ENCODE measurements around the gene N4BP2L2. TPM values are rescaled to one million over a fixed set of nuclear protein-coding genes. Genes with fewer than 3 reads are reported as not detected.
A peak's percentile ranks its signal among the peaks of the same experiment; 100 is the strongest.

N4BP2L2 gene
- total and polyA plus RNA-seq, 2 experiments from 2014 or later = 70.1 to 89.4 TPM

- TF ChIP-seq EZH2 (IDR thresholded peaks at IDR 0.05; ENCODE audit: insufficient read depth, poor library complexity, severe bottlenecking) (no peak), EZH2phosphoT487 (IDR thresholded peaks at IDR 0.05; ENCODE audit: insufficient read depth, low read depth) (no peak)
- no peak overlapping the region for H3K4me2 ChIP-seq (ENCODE audit: unreplicated experiment)
- H4K20me1 ChIP-seq (ENCODE audit: insufficient read depth) = no peaks in the 10 kb centered on the region
These were observed 118.7 kb downstream of the N4BP2L2 start for GRCh38 chr13:32419862-32420261.

GRCh38 chr13:32417995-32418394 is 120.6 kb downstream of the N4BP2L2 start:
- 0 out of 2 replicates have a peak, but pooled peaks cover 3% of the 10 kb centered on the region for H3K36me3 ChIP-seq (ENCODE audit: low read depth)
- in situ Hi-C loops (cut with MboI) = no loop called here
- TF ChIP-seq EZH2 (IDR thresholded peaks at IDR 0.05; ENCODE audit: insufficient read depth, poor library complexity, severe bottlenecking) = no peak
- TF ChIP-seq EZH2phosphoT487 (IDR thresholded peaks at IDR 0.05; ENCODE audit: insufficient read depth, low read depth) = no peak
- H3K9ac ChIP-seq = no peak overlapping the region
- no peak overlapping the region for H3K4me2 ChIP-seq (ENCODE audit: unreplicated experiment)
- no peak overlapping the region for H3K4me3 ChIP-seq
- no peaks in the 10 kb centered on the region for H3F3A ChIP-seq (ENCODE audit: insufficient read depth)
- no peaks in the 10 kb centered on the region for H3K9me2 ChIP-seq (ENCODE audit: insufficient read depth)
- no peak for DNase-seq
- no peaks in the 10 kb centered on the region for H3K9me3 ChIP-seq (ENCODE audit: low read depth)
- no peak overlapping the region for H2AFZ ChIP-seq
- no peaks in the 10 kb centered on the region for H3K79me2 ChIP-seq (ENCODE audit: insufficient read depth)
- no peak overlapping the region for H3K27ac ChIP-seq
- 75 to 82% methylated on average over 1 of the region's 1 CpG for WGBS, 2 experiments (ENCODE audit: low coverage in 1 of 2, low lambda C conversion rate in 2 of 2, missing lambda C conversion rate in 2 of 2)
- no peaks in the 10 kb centered on the region for H3K4me1 ChIP-seq (ENCODE audit: insufficient read depth)
- H3K27me3 ChIP-seq (replicated peaks; ENCODE audit: insufficient read depth) = no peaks in the 10 kb centered on the region
- H4K20me1 ChIP-seq (ENCODE audit: insufficient read depth) = no peaks in the 10 kb centered on the region

More at GRCh38 chr13:32419862-32420261, 118.7 kb downstream of the N4BP2L2 start:
- Histone ChIP-seq H3K36me3 (ENCODE audit: low read depth) (0 out of 2 replicates have a peak, but pooled peaks cover 11% of the 10 kb centered on the region), H3K79me2 (ENCODE audit: insufficient read depth) (no peaks in the 10 kb centered on the region), H3K9ac (no peak overlapping the region), H3F3A (ENCODE audit: insufficient read depth) (no peaks in the 10 kb centered on the region), H3K9me2 (ENCODE audit: insufficient read depth) (no peaks in the 10 kb centered on the region), H3K27me3 (replicated peaks; ENCODE audit: insufficient read depth) (no peaks in the 10 kb centered on the region), H3K27ac (no peak overlapping the region), H2AFZ (no peak overlapping the region), H3K4me3 (no peak overlapping the region), H3K9me3 (ENCODE audit: low read depth) (no peaks in the 10 kb centered on the region), H3K4me1 (ENCODE audit: insufficient read depth) (no peaks in the 10 kb centered on the region)
- 68 to 72% methylated on average over 2 of the region's 2 CpGs for WGBS, 2 experiments (ENCODE audit: low coverage in 1 of 2, low lambda C conversion rate in 2 of 2, missing lambda C conversion rate in 2 of 2)
- in situ Hi-C loops (cut with MboI) = no loop called here
- no peak for DNase-seq

- H3F3A ChIP-seq (ENCODE audit: insufficient read depth) = no peaks in the 10 kb centered on the region
- no peaks in the 10 kb centered on the region for H3K4me1 ChIP-seq (ENCODE audit: insufficient read depth)
- no peaks in the 10 kb centered on the region for H3K79me2 ChIP-seq (ENCODE audit: insufficient read depth)
- H3K27ac ChIP-seq = no peak overlapping the region
- no peaks in the 10 kb centered on the region for H4K20me1 ChIP-seq (ENCODE audit: insufficient read depth)
- no peaks in the 10 kb centered on the region for H3K9me3 ChIP-seq (ENCODE audit: low read depth)
- TF ChIP-seq EZH2phosphoT487 (IDR thresholded peaks at IDR 0.05; ENCODE audit: insufficient read depth, low read depth) = no peak
- H3K36me3 ChIP-seq (ENCODE audit: low read depth) = no peaks in the 10 kb centered on the region
- H3K4me3 ChIP-seq = no peak overlapping the region
- in situ Hi-C loops (cut with MboI) = no loop called here
- H3K27me3 ChIP-seq (replicated peaks; ENCODE audit: insufficient read depth) = no peaks in the 10 kb centered on the region
- no peak overlapping the region for H3K9ac ChIP-seq
- H3K9me2 ChIP-seq (ENCODE audit: insufficient read depth) = no peaks in the 10 kb centered on the region
- H3K4me2 ChIP-seq (ENCODE audit: unreplicated experiment) = no peak overlapping the region
- peak; percentile 32 for DNase-seq
- H2AFZ ChIP-seq = no peak overlapping the region
These were observed 123.6 kb downstream of the N4BP2L2 start for GRCh38 chr13:32415019-32415418.

- Histone ChIP-seq H3K27ac (no peak overlapping the region), H2AFZ (no peak overlapping the region), H3F3A (ENCODE audit: insufficient read depth) (no peaks in the 10 kb centered on the region), H3K4me2 (ENCODE audit: unreplicated experiment) (no peak overlapping the region), H3K9ac (no peak overlapping the region), H4K20me1 (ENCODE audit: insufficient read depth) (no peaks in the 10 kb centered on the region), H3K4me3 (no peak overlapping the region), H3K9me3 (ENCODE audit: low read depth) (no peaks in the 10 kb centered on the region), H3K4me1 (ENCODE audit: insufficient read depth) (no peaks in the 10 kb centered on the region), H3K79me2 (ENCODE audit: insufficient read depth) (no peaks in the 10 kb centered on the region), H3K27me3 (replicated peaks; ENCODE audit: insufficient read depth) (no peaks in the 10 kb centered on the region), H3K36me3 (ENCODE audit: low read depth) (no peaks in the 10 kb centered on the region), H3K9me2 (ENCODE audit: insufficient read depth) (no peaks in the 10 kb centered on the region)
- WGBS, 2 experiments (ENCODE audit: low coverage in 1 of 2, low lambda C conversion rate in 2 of 2, missing lambda C conversion rate in 2 of 2) = 94 to 98% methylated on average over 2 of the region's 2 CpGs
- no peak for DNase-seq
- in situ Hi-C loops (cut with MboI) = no loop called here
- TF ChIP-seq EZH2 (IDR thresholded peaks at IDR 0.05; ENCODE audit: insufficient read depth, poor library complexity, severe bottlenecking) (no peak), EZH2phosphoT487 (IDR thresholded peaks at IDR 0.05; ENCODE audit: insufficient read depth, low read depth) (no peak)
These were observed 124.0 kb downstream of the N4BP2L2 start for GRCh38 chr13:32414580-32414979.

GRCh38 chr13:32413284-32413683 is 125.3 kb downstream of the N4BP2L2 start:
- Histone ChIP-seq H3K27ac (no peak overlapping the region), H3K79me2 (ENCODE audit: insufficient read depth) (no peaks in the 10 kb centered on the region), H3K27me3 (replicated peaks; ENCODE audit: insufficient read depth) (no peaks in the 10 kb centered on the region), H3K4me1 (ENCODE audit: insufficient read depth) (no peaks in the 10 kb centered on the region), H2AFZ (no peak overlapping the region), H3F3A (ENCODE audit: insufficient read depth) (no peaks in the 10 kb centered on the region), H3K4me3 (no peak overlapping the region), H3K4me2 (ENCODE audit: unreplicated experiment) (no peak overlapping the region), H3K9me3 (ENCODE audit: low read depth) (no peaks in the 10 kb centered on the region), H3K9ac (no peak overlapping the region), H4K20me1 (ENCODE audit: insufficient read depth) (no peaks in the 10 kb centered on the region), H3K9me2 (ENCODE audit: insufficient read depth) (no peaks in the 10 kb centered on the region), H3K36me3 (ENCODE audit: low read depth) (no peaks in the 10 kb centered on the region)
- in situ Hi-C loops (cut with MboI) = no loop called here
- 72 to 74% methylated on average over 3 of the region's 3 CpGs for WGBS, 2 experiments (ENCODE audit: low coverage in 1 of 2, low lambda C conversion rate in 2 of 2, missing lambda C conversion rate in 2 of 2)
- DNase-seq = no peak
- no peak for TF ChIP-seq EZH2phosphoT487 (IDR thresholded peaks at IDR 0.05; ENCODE audit: insufficient read depth, low read depth)
- TF ChIP-seq EZH2 (IDR thresholded peaks at IDR 0.05; ENCODE audit: insufficient read depth, poor library complexity, severe bottlenecking) = no peak

Data from GM23248 (cell line).